GM19023 (cell line): ENCODE data around the gene PLCE1.

Experiments used
- ATAC-seq: cut with Tn5 transposase; IDR thresholded peaks from one replicate; pipeline ENCODE4 v1.9.1; 2021; ENCODE audit warnings: mild to moderate bottlenecking, moderate library complexity; ENCODE audit not compliant: unreplicated experiment

PLCE1 gene

GRCh38 chr10:93993414-93993781, 333 bp upstream of the PLCE1 start:
- no peak for ATAC-seq

DNA sequence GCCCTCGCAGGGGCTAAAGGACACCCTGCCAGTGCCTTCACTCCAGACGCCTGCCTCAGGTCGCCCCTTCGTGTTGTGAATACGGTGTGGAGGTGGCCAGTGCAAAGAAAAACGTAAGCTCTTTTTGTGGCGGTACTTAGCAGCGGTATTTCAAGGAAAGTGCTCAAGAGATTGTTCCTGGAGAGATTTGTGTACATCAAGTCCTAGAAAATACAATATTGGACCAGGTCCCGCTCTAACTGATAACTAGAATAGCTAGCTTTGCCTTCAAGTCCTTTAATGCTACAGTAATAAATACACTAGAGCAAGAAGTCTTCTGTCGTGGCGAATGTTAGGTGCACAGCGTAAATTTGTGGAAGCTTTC, 689 bp downstream of the PLCE1 start:
- no peak for ATAC-seq

DNA sequence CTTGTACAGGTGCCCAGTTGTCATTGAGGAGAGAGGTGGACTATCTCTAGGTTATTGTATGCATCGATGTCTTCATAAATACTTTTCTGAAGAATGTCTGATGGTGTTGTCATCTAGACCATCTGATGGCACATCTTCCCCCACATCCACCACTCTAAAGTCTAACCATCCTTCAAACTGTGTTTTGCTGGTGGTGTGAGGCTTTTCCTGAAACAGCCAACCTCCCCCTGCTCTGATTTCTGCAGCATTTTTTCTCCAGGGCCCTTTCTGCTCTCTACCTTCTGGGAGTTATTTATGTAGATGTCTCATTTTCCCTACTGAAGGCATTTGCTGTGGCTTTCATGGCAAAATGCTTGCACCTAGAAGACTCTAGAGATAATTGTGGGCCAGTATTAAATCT, 1.5 kb downstream of the PLCE1 start:
- no peak for ATAC-seq

DNA sequence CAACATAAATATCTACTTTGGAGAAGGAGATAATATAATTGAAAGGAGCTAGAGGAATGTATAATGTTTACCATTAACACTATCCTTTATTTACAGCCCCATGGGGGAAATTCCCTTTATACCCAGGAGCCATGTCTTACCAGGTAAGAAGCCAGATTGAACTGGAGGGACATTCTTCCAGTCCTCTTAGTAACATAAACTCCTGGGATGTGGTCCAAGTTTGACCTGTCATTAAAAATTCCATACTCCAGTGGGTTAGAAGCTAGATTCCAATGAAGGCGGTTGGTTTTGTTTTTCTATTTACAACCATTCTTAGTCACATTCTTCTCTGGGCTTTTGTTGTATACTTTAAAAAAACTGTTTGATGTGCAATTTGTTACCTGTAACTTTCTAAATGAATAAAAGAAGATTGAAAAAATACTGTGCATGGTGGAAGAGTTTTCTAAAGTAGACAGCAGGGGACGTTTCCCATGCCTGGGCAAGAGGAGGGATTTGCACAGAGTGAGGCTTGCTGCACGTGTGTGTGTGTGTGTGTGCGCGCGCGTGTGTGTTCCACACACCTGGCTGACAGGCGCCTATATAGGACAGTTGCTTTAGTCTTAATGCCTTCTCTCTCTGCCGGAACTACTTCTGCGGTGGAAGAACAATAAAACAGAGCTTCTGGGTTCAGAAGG, 2.0 kb downstream of the PLCE1 start:
- no peak for ATAC-seq

- ATAC-seq, result no peak
Measured at GRCh38 chr10:93996551-93996950, 2.8 kb downstream of the PLCE1 start.

DNA sequence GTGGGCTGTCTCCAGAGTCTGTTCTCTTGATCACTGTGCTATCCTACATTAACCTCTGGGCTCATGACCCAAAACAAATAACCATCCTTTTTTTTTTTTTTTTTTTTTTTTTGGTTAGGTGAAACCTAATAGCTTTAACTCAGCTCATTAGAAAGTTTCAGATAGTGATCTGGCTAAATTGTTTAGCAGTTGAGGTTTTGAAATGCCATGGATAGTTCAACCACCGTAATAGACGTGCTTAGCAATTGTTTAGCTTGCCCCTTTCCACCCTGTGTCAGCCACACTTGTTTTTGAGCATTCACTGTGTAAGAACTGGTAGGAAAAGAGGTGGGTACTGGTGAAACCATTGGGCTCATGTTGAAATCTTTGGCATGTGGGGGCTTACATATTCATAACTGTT, 3.8 kb downstream of the PLCE1 start:
- no peak for ATAC-seq

- ATAC-seq, result no peak
Measured at GRCh38 chr10:93999401-93999851, 5.7 kb downstream of the PLCE1 start.

GRCh38 chr10:94000638-94001415, 7.1 kb downstream of the PLCE1 start:
- no peak for ATAC-seq

GRCh38 chr10:94001416-94001810, 7.7 kb downstream of the PLCE1 start:
- ATAC-seq, result no peak

DNA sequence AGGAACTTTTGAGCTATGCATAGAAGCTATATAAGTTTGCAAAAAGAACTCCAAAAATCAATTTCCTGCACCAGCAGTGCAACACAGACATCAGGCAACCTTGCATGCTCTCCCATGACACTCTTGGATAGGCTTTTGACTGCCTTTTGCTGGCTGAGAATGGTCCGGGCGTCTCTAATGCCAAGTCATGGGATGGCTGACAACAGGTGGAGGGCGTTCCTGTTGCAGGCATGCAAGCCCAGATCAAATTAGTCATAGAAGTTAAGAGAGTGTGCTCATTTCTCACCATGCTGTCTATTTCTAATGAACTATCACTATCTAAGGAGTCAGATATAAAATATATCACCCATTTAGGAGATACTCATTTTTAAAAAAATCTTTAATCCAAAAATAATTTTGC, 8.4 kb downstream of the PLCE1 start:
- ATAC-seq, result no peak

DNA sequence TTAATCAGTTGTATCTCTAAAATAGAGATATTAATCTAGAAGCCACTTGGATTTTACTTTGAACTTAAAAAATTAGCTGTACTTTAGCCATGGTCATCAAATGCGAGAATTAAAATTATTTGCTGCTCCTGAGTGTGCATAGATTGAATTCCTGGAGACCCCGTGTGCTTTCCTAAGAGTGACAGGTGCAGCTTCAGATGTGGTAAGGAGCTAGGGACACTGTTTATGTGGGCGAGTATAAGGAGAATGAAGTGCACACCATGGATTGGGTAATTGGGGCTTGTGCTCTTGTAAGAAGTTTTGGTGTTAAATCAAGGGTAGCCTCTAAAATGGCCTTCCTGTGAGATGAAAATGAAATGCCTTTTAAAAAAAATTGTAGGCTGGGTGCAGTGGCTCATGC, 9.8 kb downstream of the PLCE1 start:
- no peak for ATAC-seq

- ATAC-seq, result no peak
Measured at GRCh38 chr10:94005050-94005449, 11.3 kb downstream of the PLCE1 start.

GRCh38 chr10:94006591-94007550, 13.1 kb downstream of the PLCE1 start:
- no peak for ATAC-seq

DNA sequence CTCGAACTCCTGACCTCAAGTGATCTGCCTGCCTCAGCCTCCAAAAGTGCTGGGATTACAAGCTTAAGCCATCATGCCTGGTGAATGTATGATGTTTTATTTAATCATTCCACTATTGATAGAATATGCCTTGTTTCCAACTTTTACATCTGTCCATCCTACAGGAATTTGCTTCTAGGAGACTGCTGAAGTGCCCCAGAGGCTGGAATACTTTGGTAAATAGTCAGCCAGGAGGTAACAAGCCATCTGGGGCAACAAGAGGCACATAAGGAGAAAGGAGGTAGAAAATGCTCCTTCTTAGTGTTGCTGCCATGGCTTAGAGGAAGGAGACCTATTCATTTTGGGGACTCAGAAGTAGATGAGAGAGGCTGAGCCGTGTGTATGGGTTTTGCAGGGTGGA, 14.8 kb downstream of the PLCE1 start:
- ATAC-seq, result no peak

GRCh38 chr10:94010116-94010515, 16.4 kb downstream of the PLCE1 start:
- no peak for ATAC-seq

DNA sequence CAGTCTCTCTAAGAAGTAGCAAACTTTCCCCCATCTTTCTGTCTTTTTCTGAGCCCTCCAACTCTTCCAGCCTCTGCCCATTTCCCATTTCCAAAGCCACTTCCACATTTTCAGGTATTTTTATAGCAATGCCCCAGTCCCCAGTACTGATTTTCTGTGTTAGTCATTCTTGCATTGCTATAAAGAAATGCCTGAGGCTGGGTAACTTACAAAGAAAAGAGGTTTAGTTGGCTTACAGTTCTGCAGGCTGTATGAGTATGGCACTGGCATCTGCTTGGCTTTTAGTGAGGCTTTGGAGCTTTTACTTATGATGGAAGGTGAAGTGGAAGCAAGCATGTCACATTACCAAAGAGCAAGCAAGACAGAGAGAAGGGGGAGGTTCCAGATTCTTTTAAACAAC, 17.2 kb downstream of the PLCE1 start:
- ATAC-seq, result no peak

DNA sequence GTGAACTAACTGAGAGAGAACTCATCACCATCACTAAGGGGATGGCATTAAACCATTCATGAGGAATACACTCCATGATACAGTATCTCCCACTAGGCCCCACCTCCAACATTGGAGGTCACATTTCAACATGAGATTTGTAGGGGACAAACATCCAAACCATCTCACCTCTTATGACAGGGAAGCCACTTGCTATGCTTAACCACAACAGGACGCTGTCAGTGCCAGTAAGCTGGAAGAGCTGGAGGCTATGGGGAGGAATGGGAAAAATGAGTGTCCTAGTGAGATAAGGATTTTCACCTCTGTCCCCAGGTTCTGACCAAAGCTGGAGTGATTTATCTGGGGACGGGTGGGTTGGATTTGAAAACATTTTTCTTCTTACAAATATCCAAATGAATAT, 17.6 kb downstream of the PLCE1 start:
- ATAC-seq, result no peak

GRCh38 chr10:94012834-94013233, 19.1 kb downstream of the PLCE1 start:
- no peak for ATAC-seq

GRCh38 chr10:94013331-94013760, 19.6 kb downstream of the PLCE1 start:
- no peak for ATAC-seq

GRCh38 chr10:94014304-94014703, 20.6 kb downstream of the PLCE1 start:
- ATAC-seq, result no peak
